ENCODE measurements around the gene KCNJ6. TPM values are rescaled to one million over a fixed set of nuclear protein-coding genes. Genes with fewer than 3 reads are reported as not detected.
A peak's percentile ranks its signal among the peaks of the same experiment; 100 is the strongest.
"Not testable (repeated sequence)": the region's sequence is repeated elsewhere in the genome, so short reads cannot be mapped to it uniquely, and the experiment has no call there.

KCNJ6 gene
- total RNA-seq, 2 experiments from 2014 or later, result not detected

GRCh38 chr21:37712569-37712934 is 203.7 kb downstream of the KCNJ6 start:
- H3K9me3 Mint-ChIP-seq; DNase-seq; H3K36me3 Mint-ChIP-seq; H3K27ac Mint-ChIP-seq; H3K4me3 Mint-ChIP-seq; POLR2A ChIA-PET; H3K4me1 Mint-ChIP-seq (ENCODE audit: low read depth): not testable (repeated sequence)
- intact Hi-C loops (cut with micrococcal nuclease), result loop anchor here (5.0 kb wide), 1 partner anchor 415 kb away; no protein-coding TSS in a partner anchor
- CTCF ChIA-PET, result interaction anchor here (0.9 to 2.3 kb wide), 10 partner anchors 10 to 645 kb away, joined by 3 to 13 read pairs (median 4); no protein-coding TSS in a partner anchor
- peaks cover 19% of the 10 kb centered on the region for H3K27me3 Mint-ChIP-seq

DNA sequence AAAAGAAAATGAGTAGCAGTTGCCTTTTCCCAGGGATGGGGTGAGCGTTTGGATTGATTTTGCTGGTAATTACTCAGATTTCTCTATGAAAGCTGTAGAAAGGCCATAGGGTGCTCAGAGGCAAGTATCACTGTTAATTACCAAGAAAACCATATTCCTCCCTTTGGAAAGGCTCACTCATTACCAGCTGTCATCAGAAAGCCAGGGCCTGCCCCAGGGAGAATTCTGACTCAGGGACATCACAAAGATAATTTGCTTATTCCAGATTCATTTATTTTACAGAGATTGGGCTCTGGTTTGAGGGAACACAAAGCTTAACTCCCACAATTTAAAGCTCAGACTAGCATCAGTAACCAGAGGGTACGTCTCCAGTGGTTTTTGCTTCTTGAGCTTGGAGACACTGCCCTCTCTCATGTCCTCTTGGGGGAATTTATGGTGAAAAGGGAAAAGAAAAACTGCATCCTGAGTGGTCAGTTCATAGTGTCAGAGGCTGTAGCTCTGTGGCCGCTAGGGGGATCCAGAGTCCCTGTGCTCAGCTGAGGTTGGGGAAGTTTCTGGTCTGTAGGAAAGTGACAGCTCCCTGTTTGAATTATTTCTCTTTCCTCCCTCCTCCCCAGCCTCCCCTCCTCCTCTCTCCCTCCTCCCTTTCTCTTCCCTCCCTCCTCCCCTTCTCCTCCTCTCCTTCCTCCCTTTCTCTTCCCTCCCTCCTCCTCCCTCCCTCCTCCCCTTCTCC is 204.3 kb downstream of the KCNJ6 start:
- no peaks in the 10 kb centered on the region for H3K36me3 Mint-ChIP-seq
- POLR2A ChIA-PET, result no interaction called here

GRCh38 chr21:37711286-37711829 is 204.9 kb downstream of the KCNJ6 start:
- intact Hi-C loops (cut with micrococcal nuclease), result loop anchor here (5.0 kb wide), 1 partner anchor 416 kb away; no protein-coding TSS in a partner anchor
- peaks cover 16% of the 10 kb centered on the region for H3K27me3 Mint-ChIP-seq
- H3K36me3 Mint-ChIP-seq, result no peaks in the 10 kb centered on the region
- no peak for DNase-seq
- no peak overlapping the region for H3K4me3 Mint-ChIP-seq
- H3K9me3 Mint-ChIP-seq, result no peaks in the 10 kb centered on the region
- CTCF ChIA-PET, result interaction anchor here (0.6 to 2.3 kb wide), 15 partner anchors 9 to 644 kb away, joined by 3 to 13 read pairs (median 3); no protein-coding TSS in a partner anchor
- H3K27ac Mint-ChIP-seq, result no peak overlapping the region
- POLR2A ChIA-PET, result no interaction called here
- no peaks in the 10 kb centered on the region for H3K4me1 Mint-ChIP-seq (ENCODE audit: low read depth)

More for the DNA sequence above, 204.3 kb downstream of the KCNJ6 start:
- no peak overlapping the region for H3K27ac Mint-ChIP-seq
- peaks cover 16% of the 10 kb centered on the region for H3K27me3 Mint-ChIP-seq
- intact Hi-C loops (cut with micrococcal nuclease), result loop anchor here (5.0 kb wide), 1 partner anchor 415 kb away; no protein-coding TSS in a partner anchor
- H3K9me3 Mint-ChIP-seq, result no peaks in the 10 kb centered on the region
- no peaks in the 10 kb centered on the region for H3K4me1 Mint-ChIP-seq (ENCODE audit: low read depth)
- DNase-seq, result peak; percentile 59
- CTCF ChIA-PET, result interaction anchor here (0.7 to 2.3 kb wide), 16 partner anchors 10 to 645 kb away, joined by 3 to 13 read pairs (median 3); no protein-coding TSS in a partner anchor
- H3K4me3 Mint-ChIP-seq, result no peak overlapping the region

DNA sequence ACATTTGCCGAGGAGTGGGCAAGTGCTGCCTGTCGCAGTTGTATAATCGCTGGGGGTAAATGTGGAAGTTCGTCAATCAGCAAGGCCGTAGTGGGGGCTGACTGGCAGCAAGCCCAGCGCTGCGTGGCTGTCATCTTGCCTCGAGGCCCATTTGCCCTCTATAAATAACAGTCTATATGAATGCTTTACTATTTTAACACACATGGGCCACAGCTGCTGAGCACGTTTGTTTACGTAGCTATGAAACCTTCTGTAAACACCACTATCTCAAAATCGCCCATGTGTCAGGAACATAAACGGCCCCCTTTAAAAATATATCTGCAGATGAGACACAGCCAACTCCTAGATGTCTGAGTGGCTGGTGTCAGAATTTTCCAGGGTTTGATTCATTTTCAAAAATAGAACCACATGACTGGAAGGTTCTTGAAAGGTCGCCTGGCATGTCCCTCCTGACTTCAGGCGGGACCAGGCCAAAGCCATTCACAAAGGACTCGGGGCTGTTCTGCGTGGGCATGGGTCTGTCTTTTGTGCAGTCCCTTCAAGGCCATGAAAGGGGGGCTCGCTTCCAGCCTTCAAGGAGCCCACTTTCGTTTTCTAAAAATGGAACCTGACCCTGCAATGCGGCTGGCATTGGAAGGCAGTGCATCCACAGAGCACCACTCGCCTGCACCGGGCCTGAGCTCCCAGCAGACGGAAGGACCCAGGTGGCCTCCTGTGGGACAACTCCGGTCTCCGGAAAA is 205.5 kb downstream of the KCNJ6 start:
- Mint-ChIP-seq H3K27me3 (peaks cover 16% of the 10 kb centered on the region), H3K27ac (no peak overlapping the region), H3K36me3 (no peaks in the 10 kb centered on the region), H3K4me1 (ENCODE audit: low read depth) (no peaks in the 10 kb centered on the region), H3K9me3 (no peaks in the 10 kb centered on the region), H3K4me3 (no peak overlapping the region)
- intact Hi-C loops (cut with micrococcal nuclease), result loop anchor here (5.0 kb wide), 1 partner anchor 417 kb away; no protein-coding TSS in a partner anchor
- ChIA-PET CTCF (interaction anchor here (0.6 to 2.3 kb wide), 4 partner anchors 36 to 416 kb away, joined by 3 to 13 read pairs (median 5); no protein-coding TSS in a partner anchor), POLR2A (no interaction called here)
- no peak for DNase-seq

DNA sequence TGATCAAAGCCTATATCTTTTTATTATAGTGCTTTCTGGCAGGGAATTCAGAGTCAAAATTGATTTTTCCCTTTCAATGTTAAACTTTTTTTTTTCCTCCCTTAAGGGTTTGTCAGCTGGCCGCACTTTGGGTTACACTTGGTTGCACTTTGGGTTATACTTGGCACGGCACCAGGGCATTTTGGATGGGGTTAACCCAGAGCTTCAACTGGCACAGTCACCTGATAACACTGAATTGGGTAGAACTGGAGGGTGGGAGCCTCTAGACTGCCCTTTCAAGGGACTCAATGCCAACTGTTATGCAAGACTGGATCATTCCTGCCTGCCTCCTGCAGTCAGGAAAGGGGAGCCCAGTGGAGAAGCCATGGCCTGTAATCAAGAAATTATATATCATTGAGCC is 211.5 kb downstream of the KCNJ6 start:
- no peaks in the 10 kb centered on the region for H3K4me1 Mint-ChIP-seq (ENCODE audit: low read depth)
- no peaks in the 10 kb centered on the region for H3K36me3 Mint-ChIP-seq
- POLR2A ChIA-PET, result no interaction called here
- H3K27ac Mint-ChIP-seq, result no peak overlapping the region
- H3K4me3 Mint-ChIP-seq, result no peak overlapping the region
- intact Hi-C loops (cut with micrococcal nuclease), result no loop called here
- no peak for DNase-seq
- H3K27me3 Mint-ChIP-seq, result peaks cover 10% of the 10 kb centered on the region
- CTCF ChIA-PET, result no interaction called here
- H3K9me3 Mint-ChIP-seq, result no peaks in the 10 kb centered on the region

- Mint-ChIP-seq H3K4me3 (no peak overlapping the region), H3K27ac (no peak overlapping the region), H3K9me3 (no peaks in the 10 kb centered on the region), H3K4me1 (ENCODE audit: low read depth) (no peaks in the 10 kb centered on the region), H3K27me3 (peaks cover 5% of the 10 kb centered on the region), H3K36me3 (no peaks in the 10 kb centered on the region)
- ChIA-PET POLR2A (no interaction called here), CTCF (interaction anchor here (1.5 to 1.6 kb wide), 2 partner anchors 10 to 653 kb away, joined by 3 to 7 read pairs; no protein-coding TSS in a partner anchor)
- intact Hi-C loops (cut with micrococcal nuclease), result no loop called here
- DNase-seq, result no peak
Measured at GRCh38 chr21:37702241-37702640, 214.0 kb downstream of the KCNJ6 start.

GRCh38 chr21:37700641-37701202 is 215.5 kb downstream of the KCNJ6 start:
- Mint-ChIP-seq H3K27ac (no peak overlapping the region), H3K4me3 (no peak overlapping the region), H3K9me3 (no peaks in the 10 kb centered on the region), H3K36me3 (no peaks in the 10 kb centered on the region), H3K27me3 (peaks cover 5% of the 10 kb centered on the region), H3K4me1 (ENCODE audit: low read depth) (no peaks in the 10 kb centered on the region)
- intact Hi-C loops (cut with micrococcal nuclease), result no loop called here
- ChIA-PET POLR2A (no interaction called here), CTCF (interaction anchor here (0.5 to 1.7 kb wide), 8 partner anchors 13 to 684 kb away, joined by 3 to 5 read pairs (median 4); no protein-coding TSS in a partner anchor)
- DNase-seq, result no peak

GRCh38 chr21:37699024-37699775 is 217.1 kb downstream of the KCNJ6 start:
- Mint-ChIP-seq H3K4me1 (ENCODE audit: low read depth) (no peaks in the 10 kb centered on the region), H3K36me3 (no peaks in the 10 kb centered on the region), H3K27ac (no peak overlapping the region), H3K4me3 (no peak overlapping the region), H3K9me3 (no peaks in the 10 kb centered on the region), H3K27me3 (peaks cover 5% of the 10 kb centered on the region)
- POLR2A ChIA-PET, result no interaction called here
- CTCF ChIA-PET, result no interaction called here
- intact Hi-C loops (cut with micrococcal nuclease), result no loop called here
- no peak for DNase-seq

GRCh38 chr21:37696936-37697335 is 219.3 kb downstream of the KCNJ6 start:
- intact Hi-C loops (cut with micrococcal nuclease), result no loop called here
- Mint-ChIP-seq H3K27ac (no peak overlapping the region), H3K9me3 (no peaks in the 10 kb centered on the region), H3K36me3 (no peaks in the 10 kb centered on the region), H3K27me3 (peaks cover 9% of the 10 kb centered on the region), H3K4me1 (ENCODE audit: low read depth) (no peaks in the 10 kb centered on the region), H3K4me3 (no peak overlapping the region)
- no peak for DNase-seq
- ChIA-PET CTCF (no interaction called here), POLR2A (no interaction called here)

DNA sequence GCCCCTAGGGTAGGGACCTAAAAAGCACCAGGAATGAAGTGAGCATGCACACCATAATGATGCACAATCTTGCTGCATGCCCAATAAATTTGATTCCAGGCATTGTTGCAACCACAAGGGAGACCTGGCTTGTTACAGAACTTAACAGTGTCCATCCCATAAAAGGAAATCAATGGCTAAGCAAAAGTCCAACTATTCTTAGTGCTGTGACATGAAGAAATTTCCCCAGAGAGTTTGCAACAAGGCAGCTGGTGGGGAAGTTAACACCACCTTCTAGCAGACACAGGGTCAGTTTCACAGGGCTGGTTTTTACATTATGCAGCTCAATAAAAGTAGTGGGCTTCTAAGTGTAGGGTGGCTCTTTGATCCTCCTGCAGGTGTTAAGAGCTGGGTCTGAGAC is 221.1 kb downstream of the KCNJ6 start:
- H3K9me3 Mint-ChIP-seq, result no peaks in the 10 kb centered on the region
- H3K27ac Mint-ChIP-seq, result no peak overlapping the region
- intact Hi-C loops (cut with micrococcal nuclease), result no loop called here
- POLR2A ChIA-PET, result no interaction called here
- CTCF ChIA-PET, result interaction anchor here (1.7 kb wide), 1 partner anchor 20 kb away, joined by 5 read pairs; no protein-coding TSS in a partner anchor
- H3K4me1 Mint-ChIP-seq (ENCODE audit: low read depth), result no peaks in the 10 kb centered on the region
- H3K27me3 Mint-ChIP-seq, result peaks cover 9% of the 10 kb centered on the region
- H3K4me3 Mint-ChIP-seq, result no peak overlapping the region
- no peaks in the 10 kb centered on the region for H3K36me3 Mint-ChIP-seq
- no peak for DNase-seq

- ChIA-PET CTCF (no interaction called here), POLR2A (no interaction called here)
- H3K9me3 Mint-ChIP-seq, result no peaks in the 10 kb centered on the region
- no peak overlapping the region for H3K27ac Mint-ChIP-seq
- DNase-seq, result no peak
- intact Hi-C loops (cut with micrococcal nuclease), result no loop called here
- H3K4me3 Mint-ChIP-seq, result no peak overlapping the region
- no peaks in the 10 kb centered on the region for H3K36me3 Mint-ChIP-seq
- no peaks in the 10 kb centered on the region for H3K4me1 Mint-ChIP-seq (ENCODE audit: low read depth)
- H3K27me3 Mint-ChIP-seq, result peaks cover 6% of the 10 kb centered on the region
Measured at GRCh38 chr21:37688952-37689659, 227.2 kb downstream of the KCNJ6 start.
